ENCODE measurements around the gene BEND6.

- TF ChIP-seq POLR2AphosphoS5 (IDR thresholded peaks at IDR 0.05) (no peak), CTCF (IDR thresholded peaks at IDR 0.05; ENCODE audit: poor library complexity, severe bottlenecking) (no peak), REST (IDR thresholded peaks at IDR 0.05; ENCODE audit: borderline replicate concordance) (no peak), EP300 (conservative IDR thresholded peaks at IDR 0.05; ENCODE audit: poor library complexity, severe bottlenecking) (no peak)
Measured at GRCh38 chr6:56923565-56923964, 31.3 kb upstream of the BEND6 start.

Data from neural cell (in vitro differentiated cells).